Fibroblast of skin of back (primary cell): ENCODE measurements around the gene PFDN1.

Source experiments
- DNase-seq: peaks from one replicate; pipeline ENCODE4 v3.0.0-alpha.2; 2013

PFDN1 gene

DNA sequence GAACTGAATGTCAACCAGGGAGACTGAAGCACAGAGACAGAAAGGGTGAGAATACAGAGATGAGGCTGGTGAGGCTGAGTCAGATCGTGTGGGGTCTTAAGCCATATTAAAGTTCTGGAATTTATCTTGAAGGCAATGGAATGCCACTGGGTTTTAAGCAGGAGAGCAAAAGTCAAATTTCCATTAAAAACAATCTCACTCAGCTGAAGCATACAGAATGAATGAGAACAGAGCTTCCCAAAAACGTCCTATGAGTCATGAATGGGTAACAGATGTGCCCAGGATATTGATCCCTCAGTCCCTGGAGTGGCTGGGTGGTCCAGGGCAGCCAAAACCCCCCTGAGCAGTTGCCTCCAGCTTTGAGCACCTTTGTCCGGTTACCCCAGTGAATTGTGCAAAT is 44.9 kb downstream of the PFDN1 start:
- DNase-seq: peak; percentile 90

GRCh38 chr5:140256726-140257125 is 46.2 kb downstream of the PFDN1 start:
- DNase-seq: no peak

GRCh38 chr5:140255460-140256157 is 47.3 kb downstream of the PFDN1 start:
- DNase-seq: no peak

- no peak for DNase-seq
Observed at GRCh38 chr5:140253985-140254384, 48.9 kb downstream of the PFDN1 start.

- no peak for DNase-seq
Observed at GRCh38 chr5:140252470-140253126, 50.3 kb downstream of the PFDN1 start.

DNA sequence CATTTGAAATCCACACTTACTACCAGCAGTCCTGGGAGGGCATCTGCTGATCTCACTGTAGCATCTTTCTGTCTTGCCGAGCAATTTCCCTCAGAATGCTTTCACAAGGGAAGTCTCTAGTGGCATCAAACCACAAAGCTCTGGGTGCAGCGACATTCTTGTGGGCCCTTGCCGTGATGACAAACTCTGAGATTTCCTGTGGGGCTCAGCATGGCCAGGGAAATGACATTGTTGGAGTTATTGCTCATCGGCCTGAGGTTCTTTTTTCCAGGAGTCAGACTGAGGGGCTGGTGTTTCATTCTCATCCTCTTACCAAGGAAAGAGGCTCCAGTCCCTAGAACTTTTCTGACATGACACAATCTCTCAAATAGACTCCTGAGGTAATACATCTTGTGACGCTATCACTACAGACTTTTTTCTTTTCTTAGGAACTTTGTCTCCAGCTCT is 51.4 kb downstream of the PFDN1 start:
- DNase-seq: peak; percentile 100

GRCh38 chr5:140250386-140250785 is 52.5 kb downstream of the PFDN1 start:
- DNase-seq: no peak

DNA sequence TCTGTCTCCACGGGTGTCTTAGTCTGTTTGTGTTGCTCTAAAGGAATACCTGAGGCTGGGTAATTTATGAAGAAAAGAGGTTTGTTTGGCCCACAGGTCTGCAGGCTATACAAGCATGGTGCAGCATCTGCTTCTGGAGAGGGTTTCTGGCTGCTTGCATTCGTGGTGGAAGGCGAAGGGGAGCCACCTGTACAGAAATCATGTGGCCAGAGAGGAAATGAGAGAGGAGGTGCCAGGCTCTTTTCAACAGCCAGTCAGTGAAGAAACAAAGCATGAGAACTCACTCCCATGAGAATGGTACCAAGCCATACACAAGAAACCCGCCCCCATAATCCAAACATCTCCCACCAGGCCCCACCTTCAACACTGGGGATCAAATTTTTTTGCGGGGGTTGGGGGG is 53.4 kb downstream of the PFDN1 start:
- no peak for DNase-seq

GRCh38 chr5:140248414-140248813 is 54.5 kb downstream of the PFDN1 start:
- no peak for DNase-seq

GRCh38 chr5:140246378-140247122 is 56.4 kb downstream of the PFDN1 start:
- peak; percentile 86 for DNase-seq

DNA sequence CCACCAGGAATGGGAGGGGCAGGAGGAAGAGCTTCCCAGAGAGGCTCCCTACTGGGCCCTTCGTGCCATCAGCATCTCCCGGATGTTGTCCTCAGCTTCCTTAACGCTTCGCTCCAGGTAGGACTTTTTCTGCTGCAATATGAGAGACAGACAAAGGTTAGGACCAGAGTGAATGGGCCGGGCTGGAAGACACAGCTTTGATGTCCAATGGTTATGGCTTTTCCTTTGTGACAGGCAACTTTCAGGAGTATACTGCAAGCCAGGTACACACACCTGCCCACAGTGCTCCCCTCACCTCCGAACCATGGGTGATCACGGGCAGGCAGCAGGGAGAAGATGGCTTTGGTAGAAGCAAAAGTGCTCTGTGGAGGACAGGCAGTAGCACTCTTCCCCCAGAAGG is 57.0 kb downstream of the PFDN1 start:
- no peak for DNase-seq

DNA sequence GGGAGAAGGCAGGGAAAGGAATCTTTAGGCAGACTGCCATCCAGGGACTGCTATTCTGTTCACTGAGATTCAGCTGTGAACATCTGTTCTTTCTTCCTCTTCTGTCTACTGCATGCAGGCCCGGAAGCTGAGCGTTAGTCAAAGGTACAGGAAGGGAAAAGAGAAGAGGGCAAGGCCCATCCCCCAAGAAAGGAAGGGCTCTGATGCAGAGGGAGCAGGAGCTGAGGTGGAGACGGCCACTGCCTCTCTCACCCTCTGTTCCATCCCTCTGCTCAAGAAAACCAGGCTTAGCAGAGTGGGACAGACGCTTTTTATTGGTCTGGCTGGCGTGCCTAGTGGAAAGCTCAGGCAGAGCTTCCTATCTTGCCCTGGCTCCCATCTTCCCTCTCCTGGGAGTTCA is 57.6 kb downstream of the PFDN1 start:
- peak; percentile 45 for DNase-seq

DNA sequence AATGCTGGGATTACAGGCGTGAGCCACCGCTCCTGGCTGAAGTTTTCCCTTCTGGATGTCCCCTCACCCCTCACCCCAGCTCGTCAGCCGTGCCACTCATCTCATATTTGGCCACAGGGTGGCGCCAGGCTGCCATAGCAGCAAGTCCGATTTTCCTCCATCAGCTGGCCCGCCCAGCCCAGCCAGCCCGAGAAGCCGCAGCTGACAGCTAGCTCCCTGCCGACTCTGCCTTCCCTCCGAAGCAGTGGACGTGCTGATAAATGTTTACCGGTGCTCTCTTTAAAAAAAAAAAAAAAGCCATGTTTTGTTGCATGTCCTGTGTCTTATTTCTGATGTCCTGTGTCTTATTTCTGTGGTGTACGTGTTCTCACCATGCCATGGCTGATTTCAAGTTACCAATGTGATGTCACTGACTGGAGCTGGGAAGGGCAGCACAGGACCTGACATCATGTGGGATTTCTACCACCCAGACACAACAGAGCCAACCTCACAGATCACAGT is 58.3 kb downstream of the PFDN1 start:
- peak; percentile 87 for DNase-seq

DNA sequence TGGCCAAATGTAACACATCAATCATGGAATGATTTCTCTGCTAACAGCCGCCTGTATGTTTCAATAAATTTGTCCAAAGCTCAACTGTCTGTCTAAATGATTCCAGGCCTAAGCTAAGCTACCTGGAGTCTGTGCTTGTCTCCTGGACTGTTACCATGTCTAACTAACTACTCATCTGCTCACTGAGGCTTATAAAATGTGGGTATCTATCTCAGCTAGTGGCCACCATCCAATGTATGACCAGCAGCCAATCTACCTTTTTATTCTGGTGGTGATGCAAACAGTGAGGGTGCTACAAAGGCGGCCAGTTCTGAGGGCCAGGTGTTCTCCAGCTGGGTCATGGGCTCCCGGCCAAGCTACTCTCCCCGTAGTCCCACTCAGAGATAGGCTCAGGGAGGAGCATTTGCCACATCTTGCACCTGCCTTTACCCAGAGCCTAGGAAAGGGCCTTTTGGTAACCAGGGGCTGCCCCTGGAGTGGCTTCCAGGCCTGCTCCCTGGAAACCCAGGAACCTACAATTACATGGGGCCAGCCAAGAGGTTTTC is 59.1 kb downstream of the PFDN1 start:
- no peak for DNase-seq

- no peak for DNase-seq
Observed at GRCh38 chr5:140242890-140243585, 59.9 kb downstream of the PFDN1 start.

GRCh38 chr5:140242099-140242498 is 60.8 kb downstream of the PFDN1 start:
- DNase-seq: no peak

DNA sequence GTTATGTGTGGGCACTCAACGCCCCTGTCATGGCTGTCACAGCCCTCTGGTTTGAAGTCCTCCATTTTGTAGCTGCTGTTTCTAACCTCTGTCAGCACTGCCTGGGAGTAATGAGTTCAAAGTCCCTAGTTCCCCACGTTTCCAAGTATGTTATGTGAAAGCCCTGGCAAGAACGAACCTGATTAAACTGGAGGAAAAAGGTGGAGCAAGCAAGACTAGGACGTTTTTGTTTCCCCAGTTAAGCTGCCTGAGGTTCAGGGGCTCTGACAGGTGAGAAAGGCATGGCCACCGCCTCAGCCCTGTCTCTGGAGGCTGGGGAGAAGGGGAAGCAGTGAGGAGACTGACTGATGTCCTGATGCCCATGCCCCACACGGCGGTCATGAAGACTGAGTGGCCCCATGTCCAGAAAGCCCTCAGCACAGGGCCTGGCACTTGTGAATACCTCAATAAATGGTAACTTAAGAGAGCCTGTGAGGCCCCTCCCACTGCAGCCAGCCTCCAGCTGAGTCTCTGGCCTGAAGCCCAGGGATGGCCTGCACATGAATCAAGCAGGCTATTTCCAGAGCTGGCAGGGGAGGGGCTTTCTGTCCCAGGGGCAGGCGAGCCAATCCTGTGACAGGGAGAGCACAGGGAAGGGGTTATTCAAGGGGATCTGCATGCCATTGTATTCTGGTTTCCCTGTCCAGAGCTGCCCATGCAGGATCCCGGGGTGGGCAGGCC is 61.8 kb downstream of the PFDN1 start:
- DNase-seq: peak; percentile 95

- DNase-seq: peak; percentile 60
Observed at GRCh38 chr5:140239939-140240700, 62.8 kb downstream of the PFDN1 start.

GRCh38 chr5:140239461-140239860 is 63.4 kb downstream of the PFDN1 start:
- DNase-seq: no peak

DNA sequence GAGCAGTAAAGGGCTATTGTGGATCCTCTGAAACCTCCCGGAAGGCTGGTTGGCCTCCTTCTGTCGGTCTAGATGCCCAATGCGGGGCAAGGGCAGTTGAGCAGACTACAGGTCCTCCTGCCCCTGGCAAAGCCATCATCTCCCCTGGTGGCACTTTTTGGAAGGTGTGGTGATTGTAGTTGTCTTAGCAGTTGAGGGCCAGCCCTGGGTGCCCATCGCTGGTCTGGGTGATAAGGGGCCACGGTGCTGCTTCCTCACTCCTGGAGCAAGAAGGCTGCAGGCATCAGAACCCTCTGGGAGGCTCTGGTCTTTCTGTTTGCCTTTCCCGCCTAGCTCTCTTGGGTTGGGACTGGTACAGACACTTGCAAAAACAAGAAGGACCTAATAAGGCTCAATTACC is 64.1 kb downstream of the PFDN1 start:
- no peak for DNase-seq
